ENCODE data around the gene PPM1H.
A peak's percentile ranks its signal among the peaks of the same experiment; 100 is the strongest.
"Not testable (repeated sequence)": the region's sequence is repeated elsewhere in the genome, so short reads cannot be mapped to it uniquely, and the experiment has no call there.

PPM1H gene

DNA sequence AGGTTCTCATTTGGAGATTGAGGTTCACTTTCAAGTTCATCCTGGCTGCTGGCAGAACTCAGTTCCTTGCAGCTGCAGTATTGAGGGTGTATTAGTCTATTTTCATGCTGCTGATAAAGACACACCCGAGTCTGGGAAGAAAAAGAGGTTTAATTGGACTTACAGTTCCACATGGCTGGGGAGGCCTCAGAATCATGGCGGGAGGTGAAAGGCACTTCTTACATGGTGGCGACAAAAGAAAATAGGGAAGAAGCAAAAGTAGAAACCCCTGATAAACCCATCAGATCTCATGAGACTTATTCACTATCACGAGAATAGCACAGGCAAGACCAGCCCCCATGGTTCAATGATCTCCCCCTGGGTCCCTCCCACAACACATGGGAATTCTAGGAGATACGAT, 50.1 kb downstream of the PPM1H start:
- POLR2A ChIA-PET; H3K4me1 ChIP-seq (ENCODE audit: control insufficient read depth, insufficient read depth, low read length): not testable (repeated sequence)
- CTCF ChIA-PET: interaction anchor here (0.7 kb wide), 1 partner anchor 49 kb away, joined by 4 read pairs; no protein-coding TSS in a partner anchor

GRCh38 chr12:62882696-62883095, 52.3 kb downstream of the PPM1H start:
- Histone ChIP-seq H3K27ac (ENCODE audit: extremely low read depth, low read depth, low read length) (no peak overlapping the region), H3K4me3 (ENCODE audit: low read depth, low read length) (no peak overlapping the region), H3K36me3 (ENCODE audit: control insufficient read depth in 2 of 2, insufficient read depth in 1 of 2, low read length in 2 of 2) (no peaks in the 10 kb centered on the region), H3K4me1 (ENCODE audit: control insufficient read depth, insufficient read depth, low read length) (no peaks in the 10 kb centered on the region; the same call in 1 of the 2 replicates), H3K9me3 (ENCODE audit: control insufficient read depth, insufficient read depth, low read depth, low read length) (no peaks in the 10 kb centered on the region)
- POLR2A ChIA-PET: no interaction called here
- TF ChIP-seq ZSCAN16 (tag by site-specific recombination; IDR thresholded peaks at IDR 0.05): no peak
- TF ChIP-seq ZNF623 (tag by site-specific recombination; IDR thresholded peaks at IDR 0.05): peak; percentile 45; the same call in 1 of the 2 replicates
- CTCF ChIA-PET: interaction anchor here (1.7 kb wide), 1 partner anchor 186 kb away, joined by 9 read pairs; no protein-coding TSS in a partner anchor

More for the DNA sequence above, 50.1 kb downstream of the PPM1H start:
- not testable (repeated sequence) for H3K9me3 ChIP-seq (ENCODE audit: control insufficient read depth, insufficient read depth, low read depth, low read length); H3K27ac ChIP-seq (ENCODE audit: extremely low read depth, low read depth, low read length); H3K36me3 ChIP-seq (ENCODE audit: control insufficient read depth in 2 of 2, insufficient read depth in 1 of 2, low read length in 2 of 2); H3K4me3 ChIP-seq (ENCODE audit: low read depth, low read length)
- peak; percentile 27 for TF ChIP-seq SETDB1 (IDR thresholded peaks at IDR 0.05; ENCODE audit: insufficient read length, low read length)

GRCh38 chr12:62882140-62882539, 52.8 kb downstream of the PPM1H start:
- no peak for TF ChIP-seq ATF2 (tag by site-specific recombination; IDR thresholded peaks at IDR 0.05; ENCODE audit: low read depth)
- TF ChIP-seq ZNF544 (tag by site-specific recombination; IDR thresholded peaks at IDR 0.05): no peak
- no peak for TF ChIP-seq ZSCAN18 (tag by site-specific recombination; IDR thresholded peaks at IDR 0.05)
- no peak for TF ChIP-seq ZNF155 (tag by site-specific recombination; IDR thresholded peaks at IDR 0.05)
- TF ChIP-seq ZNF112 (tag by site-specific recombination; IDR thresholded peaks at IDR 0.05): no peak
- no peak for TF ChIP-seq SCRT1 (tag by site-specific recombination; IDR thresholded peaks at IDR 0.05; ENCODE audit: borderline replicate concordance)
- TF ChIP-seq ZNF785 (tag by site-specific recombination; IDR thresholded peaks at IDR 0.05): no peak
- no peak for TF ChIP-seq GLIS1 (tag by site-specific recombination; IDR thresholded peaks at IDR 0.05)
- no peak for TF ChIP-seq ZBTB11 (tag by site-specific recombination; conservative IDR thresholded peaks at IDR 0.05; ENCODE audit: low read depth)
- TF ChIP-seq ZBTB20 (tag by site-specific recombination; IDR thresholded peaks at IDR 0.05): no peak
- no peak for TF ChIP-seq PRDM1 (tag by site-specific recombination; IDR thresholded peaks at IDR 0.05)
- no peak for TF ChIP-seq MZF1 (tag by site-specific recombination; IDR thresholded peaks at IDR 0.05; ENCODE audit: borderline replicate concordance)
- TF ChIP-seq ZNF221 (tag by site-specific recombination; IDR thresholded peaks at IDR 0.05; ENCODE audit: borderline replicate concordance): no peak
- Histone ChIP-seq H3K9me3 (ENCODE audit: control insufficient read depth, insufficient read depth, low read depth, low read length) (no peaks in the 10 kb centered on the region), H3K27ac (ENCODE audit: extremely low read depth, low read depth, low read length) (no peak overlapping the region), H3K4me3 (ENCODE audit: low read depth, low read length) (no peak overlapping the region), H3K36me3 (ENCODE audit: control insufficient read depth in 2 of 2, insufficient read depth in 1 of 2, low read length in 2 of 2) (no peaks in the 10 kb centered on the region), H3K4me1 (ENCODE audit: control insufficient read depth, insufficient read depth, low read length) (no peaks in the 10 kb centered on the region; the same call in 1 of the 2 replicates)
- CTCF ChIA-PET: interaction anchor here (1.7 kb wide), 1 partner anchor 187 kb away, joined by 9 read pairs; no protein-coding TSS in a partner anchor
- POLR2A ChIA-PET: no interaction called here
